ENCODE results near the gene TUFT1. TPM values are rescaled to one million over a fixed set of nuclear protein-coding genes. Genes with fewer than 3 reads are reported as not detected.
A peak's percentile ranks its signal among the peaks of the same experiment; 100 is the strongest.

Gene TUFT1
- total and polyA plus RNA-seq, 9 of the 15 experiments (the other 6 are each of a cell fraction or from before 2014, with no cell fraction given) = 0.54 to 2.0 (median 1.7) TPM

- TF ChIP-seq, protein P1, sequence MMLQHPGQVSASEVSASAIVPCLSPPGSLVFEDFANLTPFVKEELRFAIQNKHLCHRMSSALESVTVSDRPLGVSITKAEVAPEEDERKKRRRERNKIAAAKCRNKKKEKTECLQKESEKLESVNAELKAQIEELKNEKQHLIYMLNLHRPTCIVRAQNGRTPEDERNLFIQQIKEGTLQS (IDR thresholded peaks at IDR 0.05) = peak; percentile 70; the same call in 1 of the 2 replicates
- TF ChIP-seq, protein P1 (CRISPR knock-in tag; conservative IDR thresholded peaks at IDR 0.05) = peak; percentile 70
- no peak for TF ChIP-seq DLX4 (CRISPR knock-in tag; IDR thresholded peaks at IDR 0.05)
- TF ChIP-seq SIX5 (IDR thresholded peaks at IDR 0.05; ENCODE audit: borderline replicate concordance in 1 of 2, insufficient read depth in 1 of 2, low read depth in 1 of 2, low read length in 2 of 2) = no peak
- TF ChIP-seq CSDE1 (IDR thresholded peaks at IDR 0.05) = no peak
- no peak for TF ChIP-seq ZZZ3 (IDR thresholded peaks at IDR 0.05)
- no peak for TF ChIP-seq POLR3A (IDR thresholded peaks at IDR 0.05; ENCODE audit: borderline replicate concordance, extremely low read depth, insufficient read depth, insufficient read length)
- TF ChIP-seq THRA (IDR thresholded peaks at IDR 0.05) = no peak
- TF ChIP-seq U2AF1 (optimal IDR thresholded peaks at IDR 0.05; ENCODE audit: low read depth, low read length) = no peak
- peak; percentile 94 for TF ChIP-seq ZNF766 (CRISPR knock-in tag; conservative IDR thresholded peaks at IDR 0.05)
- TF ChIP-seq, protein P2, sequence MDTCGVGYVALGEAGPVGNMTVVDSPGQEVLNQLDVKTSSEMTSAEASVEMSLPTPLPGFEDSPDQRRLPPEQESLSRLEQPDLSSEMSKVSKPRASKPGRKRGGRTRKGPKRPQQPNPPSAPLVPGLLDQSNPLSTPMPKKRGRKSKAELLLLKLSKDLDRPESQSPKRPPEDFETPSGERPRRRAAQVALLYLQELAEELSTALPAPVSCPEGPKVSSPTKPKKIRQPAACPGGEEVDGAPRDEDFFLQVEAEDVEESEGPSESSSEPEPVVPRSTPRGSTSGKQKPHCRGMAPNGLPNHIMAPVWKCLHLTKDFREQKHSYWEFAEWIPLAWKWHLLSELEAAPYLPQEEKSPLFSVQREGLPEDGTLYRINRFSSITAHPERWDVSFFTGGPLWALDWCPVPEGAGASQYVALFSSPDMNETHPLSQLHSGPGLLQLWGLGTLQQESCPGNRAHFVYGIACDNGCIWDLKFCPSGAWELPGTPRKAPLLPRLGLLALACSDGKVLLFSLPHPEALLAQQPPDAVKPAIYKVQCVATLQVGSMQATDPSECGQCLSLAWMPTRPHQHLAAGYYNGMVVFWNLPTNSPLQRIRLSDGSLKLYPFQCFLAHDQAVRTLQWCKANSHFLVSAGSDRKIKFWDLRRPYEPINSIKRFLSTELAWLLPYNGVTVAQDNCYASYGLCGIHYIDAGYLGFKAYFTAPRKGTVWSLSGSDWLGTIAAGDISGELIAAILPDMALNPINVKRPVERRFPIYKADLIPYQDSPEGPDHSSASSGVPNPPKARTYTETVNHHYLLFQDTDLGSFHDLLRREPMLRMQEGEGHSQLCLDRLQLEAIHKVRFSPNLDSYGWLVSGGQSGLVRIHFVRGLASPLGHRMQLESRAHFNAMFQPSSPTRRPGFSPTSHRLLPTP (IDR thresholded peaks at IDR 0.05; ENCODE audit: borderline replicate concordance, extremely low read depth, insufficient read length) = no peak
- TF ChIP-seq HMG20B (CRISPR knock-in tag; IDR thresholded peaks at IDR 0.05) = no peak
- no peak for TF ChIP-seq RBM22 (IDR thresholded peaks at IDR 0.05; ENCODE audit: low read depth, low read length, poor library complexity, severe bottlenecking)
- TF ChIP-seq NFXL1 (CRISPR knock-in tag; IDR thresholded peaks at IDR 0.05) = no peak
- TF ChIP-seq HNRNPUL1 (IDR thresholded peaks at IDR 0.05; ENCODE audit: low read length) = no peak
- TF ChIP-seq TAF15 (IDR thresholded peaks at IDR 0.05; ENCODE audit: low read depth, low read length) = no peak
- TF ChIP-seq POLR3G (IDR thresholded peaks at IDR 0.05; ENCODE audit: extremely low read depth, insufficient read length, insufficient replicate concordance) = no peak
Measured at GRCh38 chr1:151596166-151596953, 56.3 kb downstream of the TUFT1 start (continued).

All from K562 (cell line).